ENCODE results near the gene USP26. TPM values are rescaled to one million over a fixed set of nuclear protein-coding genes. Genes with fewer than 3 reads are reported as not detected.
"Not testable (repeated sequence)": the region's sequence is repeated elsewhere in the genome, so short reads cannot be mapped to it uniquely, and the experiment has no call there.

USP26 gene
- total and polyA plus RNA-seq, 5 experiments from 2014 or later, result not detected

- no peaks in the 10 kb centered on the region for H3K36me3 Mint-ChIP-seq
- no peak overlapping the region for H3K27ac Mint-ChIP-seq
- POLR2A ChIA-PET, result no interaction called here
- no peak overlapping the region for H3K4me3 Mint-ChIP-seq
- DNase-seq (no peak), ATAC-seq (no peak)
- H3K4me1 Mint-ChIP-seq, result no peaks in the 10 kb centered on the region
- H3K27me3 Mint-ChIP-seq, result peaks cover 0 to 8% (median 0%) of the 10 kb centered on the region in 5 donors
- H3K9me3 Mint-ChIP-seq, result no peaks in the 10 kb centered on the region
Observed at GRCh38 chrX:132999209-132999608, 97.7 kb downstream of the USP26 start.

GRCh38 chrX:132990835-132991234 lies 106.1 kb downstream of the USP26 start:
- Mint-ChIP-seq H3K9me3 (no peaks in the 10 kb centered on the region), H3K27me3 (no peaks in the 10 kb centered on the region), H3K27ac (no peak overlapping the region), H3K4me1 (no peaks in the 10 kb centered on the region), H3K4me3 (no peak overlapping the region), H3K36me3 (no peaks in the 10 kb centered on the region)
- ATAC-seq (no peak), DNase-seq (no peak)
- POLR2A ChIA-PET, result no interaction called here

DNA sequence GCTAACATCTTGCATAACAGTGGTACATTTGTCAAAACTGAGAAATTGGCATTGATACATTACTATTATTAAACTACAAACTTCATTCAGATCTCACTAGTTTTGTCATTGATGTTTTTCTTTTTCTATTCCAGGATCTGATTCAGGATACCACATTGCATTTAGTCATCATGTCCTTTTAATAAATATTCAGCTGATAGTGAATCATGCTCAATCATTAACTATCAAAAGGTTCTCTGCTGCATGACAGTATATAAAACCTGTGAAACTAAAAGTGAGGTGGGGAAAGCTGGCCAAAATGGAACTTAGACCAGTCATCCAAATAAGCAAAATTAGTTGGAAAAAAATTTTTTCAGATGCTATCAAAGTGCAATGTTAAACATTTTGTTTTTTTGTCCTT lies 110.4 kb downstream of the USP26 start:
- POLR2A ChIA-PET, result no interaction called here
- Mint-ChIP-seq H3K4me3 (no peak overlapping the region), H3K4me1 (no peaks in the 10 kb centered on the region)

GRCh38 chrX:132984058-132984650 lies 112.8 kb downstream of the USP26 start:
- Mint-ChIP-seq H3K4me3 (no peak overlapping the region), H3K27me3 (peaks cover under 1 to 14% (median 9%) of the 10 kb centered on the region in 5 donors), H3K4me1 (no peaks in the 10 kb centered on the region), H3K36me3 (no peaks in the 10 kb centered on the region), H3K27ac (no peak overlapping the region), H3K9me3 (no peaks in the 10 kb centered on the region)
- no peak for ATAC-seq
- POLR2A ChIA-PET, result no interaction called here
- no peak for DNase-seq

More for the DNA sequence above, 110.4 kb downstream of the USP26 start:
- H3K36me3 Mint-ChIP-seq, result no peaks in the 10 kb centered on the region
- H3K9me3 Mint-ChIP-seq, result no peaks in the 10 kb centered on the region
- H3K27ac Mint-ChIP-seq, result no peak overlapping the region
- DNase-seq, result no peak
- ATAC-seq, result no peak
- H3K27me3 Mint-ChIP-seq, result peaks cover 0 to 14% (median 9%) of the 10 kb centered on the region in 5 donors

GRCh38 chrX:132983496-132983895 lies 113.4 kb downstream of the USP26 start:
- Mint-ChIP-seq H3K27ac (no peak overlapping the region), H3K4me1 (no peaks in the 10 kb centered on the region), H3K4me3 (no peak overlapping the region), H3K9me3 (no peaks in the 10 kb centered on the region), H3K36me3 (no peaks in the 10 kb centered on the region), H3K27me3 (peaks cover 1 to 14% (median 9%) of the 10 kb centered on the region in 5 donors)
- DNase-seq (no peak), ATAC-seq (no peak)
- POLR2A ChIA-PET, result no interaction called here

GRCh38 chrX:132980035-132980434 lies 116.9 kb downstream of the USP26 start:
- H3K27me3 Mint-ChIP-seq, result peaks cover 4 to 11% (median 6%) of the 10 kb centered on the region in 5 donors
- POLR2A ChIA-PET, H3K36me3 Mint-ChIP-seq, H3K4me3 Mint-ChIP-seq, ATAC-seq, DNase-seq, H3K4me1 Mint-ChIP-seq, H3K27ac Mint-ChIP-seq, H3K9me3 Mint-ChIP-seq: not testable (repeated sequence)

Other genes with a start within 250 kb of the USP26 start
- gene HS6ST2, start 138.5 kb downstream of the USP26 start, total RNA-seq, result not detected
- gene HS6ST2, start 138.5 kb downstream of the USP26 start, polyA plus RNA-seq, result not detected
- not detected for gene TFDP3, start 121.2 kb upstream of the USP26 start, total RNA-seq
- gene TFDP3, start 121.2 kb upstream of the USP26 start, polyA plus RNA-seq, result not detected